Measurements from ENCODE around the gene COL23A1. TPM values are rescaled to one million over a fixed set of nuclear protein-coding genes. Genes with fewer than 3 reads are reported as not detected.

Gene COL23A1
- total RNA-seq, 1 experiment from 2014 or later: 15.0 TPM

- TF ChIP-seq RELA (CRISPR knock-in tag; IDR thresholded peaks at IDR 0.05; ENCODE audit: borderline replicate concordance) (no peak), CREB1 (CRISPR knock-in tag; IDR thresholded peaks at IDR 0.05) (no peak), FOXJ3 (CRISPR knock-in tag; IDR thresholded peaks at IDR 0.05; ENCODE audit: borderline replicate concordance) (no peak), SOX15 (CRISPR knock-in tag; IDR thresholded peaks at IDR 0.05) (no peak), ZNF232 (CRISPR knock-in tag; IDR thresholded peaks at IDR 0.05) (no peak), SMAD3 (CRISPR knock-in tag; IDR thresholded peaks at IDR 0.05; ENCODE audit: borderline replicate concordance) (no peak), MAX (CRISPR knock-in tag; IDR thresholded peaks at IDR 0.05) (no peak), ZNF671 (CRISPR knock-in tag; IDR thresholded peaks at IDR 0.05) (no peak), GTF2I (CRISPR knock-in tag; conservative IDR thresholded peaks at IDR 0.05) (no peak), NFYB (CRISPR knock-in tag; conservative IDR thresholded peaks at IDR 0.05; ENCODE audit: low read depth) (no peak), MLX (CRISPR knock-in tag; IDR thresholded peaks at IDR 0.05) (no peak), TCF7 (CRISPR knock-in tag; IDR thresholded peaks at IDR 0.05; ENCODE audit: low read depth) (no peak), HMGA2 (CRISPR knock-in tag; IDR thresholded peaks at IDR 0.05) (no peak), E2F1 (CRISPR knock-in tag; IDR thresholded peaks at IDR 0.05) (no peak), ZNF138 (CRISPR knock-in tag; conservative IDR thresholded peaks at IDR 0.05) (no peak)
- TF ChIP-seq, protein P1, sequence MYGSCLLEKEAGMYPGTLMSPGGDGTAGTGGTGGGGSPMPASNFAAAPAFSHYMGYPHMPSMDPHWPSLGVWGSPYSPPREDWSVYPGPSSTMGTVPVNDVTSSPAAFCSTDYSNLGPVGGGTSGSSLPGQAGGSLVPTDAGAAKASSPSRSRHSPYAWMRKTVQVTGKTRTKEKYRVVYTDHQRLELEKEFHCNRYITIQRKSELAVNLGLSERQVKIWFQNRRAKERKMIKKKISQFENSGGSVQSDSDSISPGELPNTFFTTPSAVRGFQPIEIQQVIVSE (CRISPR knock-in tag; IDR thresholded peaks at IDR 0.05; ENCODE audit: borderline replicate concordance): no peak
- TF ChIP-seq, protein P2, sequence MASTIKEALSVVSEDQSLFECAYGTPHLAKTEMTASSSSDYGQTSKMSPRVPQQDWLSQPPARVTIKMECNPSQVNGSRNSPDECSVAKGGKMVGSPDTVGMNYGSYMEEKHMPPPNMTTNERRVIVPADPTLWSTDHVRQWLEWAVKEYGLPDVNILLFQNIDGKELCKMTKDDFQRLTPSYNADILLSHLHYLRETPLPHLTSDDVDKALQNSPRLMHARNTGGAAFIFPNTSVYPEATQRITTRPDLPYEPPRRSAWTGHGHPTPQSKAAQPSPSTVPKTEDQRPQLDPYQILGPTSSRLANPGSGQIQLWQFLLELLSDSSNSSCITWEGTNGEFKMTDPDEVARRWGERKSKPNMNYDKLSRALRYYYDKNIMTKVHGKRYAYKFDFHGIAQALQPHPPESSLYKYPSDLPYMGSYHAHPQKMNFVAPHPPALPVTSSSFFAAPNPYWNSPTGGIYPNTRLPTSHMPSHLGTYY (CRISPR knock-in tag; IDR thresholded peaks at IDR 0.05): no peak
- TF ChIP-seq, protein P3, sequence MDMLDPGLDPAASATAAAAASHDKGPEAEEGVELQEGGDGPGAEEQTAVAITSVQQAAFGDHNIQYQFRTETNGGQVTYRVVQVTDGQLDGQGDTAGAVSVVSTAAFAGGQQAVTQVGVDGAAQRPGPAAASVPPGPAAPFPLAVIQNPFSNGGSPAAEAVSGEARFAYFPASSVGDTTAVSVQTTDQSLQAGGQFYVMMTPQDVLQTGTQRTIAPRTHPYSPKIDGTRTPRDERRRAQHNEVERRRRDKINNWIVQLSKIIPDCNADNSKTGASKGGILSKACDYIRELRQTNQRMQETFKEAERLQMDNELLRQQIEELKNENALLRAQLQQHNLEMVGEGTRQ (CRISPR knock-in tag; IDR thresholded peaks at IDR 0.05): no peak
- TF ChIP-seq, protein P4, sequence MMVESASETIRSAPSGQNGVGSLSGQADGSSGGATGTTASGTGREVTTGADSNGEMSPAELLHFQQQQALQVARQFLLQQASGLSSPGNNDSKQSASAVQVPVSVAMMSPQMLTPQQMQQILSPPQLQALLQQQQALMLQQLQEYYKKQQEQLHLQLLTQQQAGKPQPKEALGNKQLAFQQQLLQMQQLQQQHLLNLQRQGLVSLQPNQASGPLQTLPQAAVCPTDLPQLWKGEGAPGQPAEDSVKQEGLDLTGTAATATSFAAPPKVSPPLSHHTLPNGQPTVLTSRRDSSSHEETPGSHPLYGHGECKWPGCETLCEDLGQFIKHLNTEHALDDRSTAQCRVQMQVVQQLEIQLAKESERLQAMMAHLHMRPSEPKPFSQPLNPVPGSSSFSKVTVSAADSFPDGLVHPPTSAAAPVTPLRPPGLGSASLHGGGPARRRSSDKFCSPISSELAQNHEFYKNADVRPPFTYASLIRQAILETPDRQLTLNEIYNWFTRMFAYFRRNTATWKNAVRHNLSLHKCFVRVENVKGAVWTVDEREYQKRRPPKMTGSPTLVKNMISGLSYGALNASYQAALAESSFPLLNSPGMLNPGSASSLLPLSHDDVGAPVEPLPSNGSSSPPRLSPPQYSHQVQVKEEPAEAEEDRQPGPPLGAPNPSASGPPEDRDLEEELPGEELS (CRISPR knock-in tag; IDR thresholded peaks at IDR 0.05): no peak
Measured at GRCh38 chr5:178407646-178408045, 182.5 kb downstream of the COL23A1 start.

GRCh38 chr5:178404987-178405386 lies 185.2 kb downstream of the COL23A1 start:
- no peak for DNase-seq (ENCODE audit: low spot score)
- peaks cover 26% of the 10 kb centered on the region for H3K9me3 Mint-ChIP-seq
- no peak overlapping the region for H3K4me3 Mint-ChIP-seq
- ChIA-PET POLR2A (no interaction called here), CTCF (no interaction called here)
- no peaks in the 10 kb centered on the region for H3K4me1 Mint-ChIP-seq
- H3K27ac Mint-ChIP-seq: no peak overlapping the region
- ATAC-seq: no peak
- TF ChIP-seq, protein P5, sequence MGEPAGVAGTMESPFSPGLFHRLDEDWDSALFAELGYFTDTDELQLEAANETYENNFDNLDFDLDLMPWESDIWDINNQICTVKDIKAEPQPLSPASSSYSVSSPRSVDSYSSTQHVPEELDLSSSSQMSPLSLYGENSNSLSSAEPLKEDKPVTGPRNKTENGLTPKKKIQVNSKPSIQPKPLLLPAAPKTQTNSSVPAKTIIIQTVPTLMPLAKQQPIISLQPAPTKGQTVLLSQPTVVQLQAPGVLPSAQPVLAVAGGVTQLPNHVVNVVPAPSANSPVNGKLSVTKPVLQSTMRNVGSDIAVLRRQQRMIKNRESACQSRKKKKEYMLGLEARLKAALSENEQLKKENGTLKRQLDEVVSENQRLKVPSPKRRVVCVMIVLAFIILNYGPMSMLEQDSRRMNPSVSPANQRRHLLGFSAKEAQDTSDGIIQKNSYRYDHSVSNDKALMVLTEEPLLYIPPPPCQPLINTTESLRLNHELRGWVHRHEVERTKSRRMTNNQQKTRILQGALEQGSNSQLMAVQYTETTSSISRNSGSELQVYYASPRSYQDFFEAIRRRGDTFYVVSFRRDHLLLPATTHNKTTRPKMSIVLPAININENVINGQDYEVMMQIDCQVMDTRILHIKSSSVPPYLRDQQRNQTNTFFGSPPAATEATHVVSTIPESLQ (CRISPR knock-in tag; IDR thresholded peaks at IDR 0.05): no peak
- no peak for TF ChIP-seq TP53 (CRISPR knock-in tag; IDR thresholded peaks at IDR 0.05)
- no peaks in the 10 kb centered on the region for H3K27me3 Mint-ChIP-seq (ENCODE audit: low read depth)
- peaks cover 6% of the 10 kb centered on the region for H3K36me3 Mint-ChIP-seq

More at GRCh38 chr5:178407646-178408045, 182.5 kb downstream of the COL23A1 start:
- H3K4me3 Mint-ChIP-seq: no peak overlapping the region
- no peaks in the 10 kb centered on the region for H3K27me3 Mint-ChIP-seq (ENCODE audit: low read depth)
- POLR2A ChIA-PET: no interaction called here
- ATAC-seq (no peak), DNase-seq (ENCODE audit: low spot score) (no peak)
- H3K36me3 Mint-ChIP-seq: peaks cover 6% of the 10 kb centered on the region
- CTCF ChIA-PET: no interaction called here
- no peak overlapping the region for H3K27ac Mint-ChIP-seq
- H3K9me3 Mint-ChIP-seq: peaks cover 18% of the 10 kb centered on the region
- no peaks in the 10 kb centered on the region for H3K4me1 Mint-ChIP-seq
